Measurements from ENCODE around the gene GPR107. TPM values are rescaled to one million over a fixed set of nuclear protein-coding genes. Genes with fewer than 3 reads are reported as not detected.
A peak's percentile ranks its signal among the peaks of the same experiment; 100 is the strongest.

The GPR107 gene
- total RNA-seq, 1 donor from 2014 or later, result 70.7 TPM

GRCh38 chr9:130073373-130073772 is 19.7 kb downstream of the GPR107 start:
- no peaks in the 10 kb centered on the region for H3K27me3 Mint-ChIP-seq (ENCODE audit: low read depth)
- no peak overlapping the region for H3K4me3 Mint-ChIP-seq (ENCODE audit: unreplicated experiment)
- peaks cover 15% of the 10 kb centered on the region for H3K36me3 Mint-ChIP-seq (ENCODE audit: low read depth)
- H3K27ac Mint-ChIP-seq (ENCODE audit: unreplicated experiment), result peak overlapping the region; percentile 72
- no peak for TF ChIP-seq CTCF (IDR thresholded peaks at IDR 0.05)
- no peak for DNase-seq (ENCODE audit: low spot score)
- no peaks in the 10 kb centered on the region for H3K9me3 Mint-ChIP-seq (ENCODE audit: low read depth)
- peaks cover 26% of the 10 kb centered on the region for H3K4me1 Mint-ChIP-seq (ENCODE audit: low read depth)

GRCh38 chr9:130078547-130078946 is 24.8 kb downstream of the GPR107 start:
- peaks cover 7% of the 10 kb centered on the region for H3K4me1 Mint-ChIP-seq (ENCODE audit: low read depth)
- H3K36me3 Mint-ChIP-seq (ENCODE audit: low read depth), result peaks cover 32% of the 10 kb centered on the region
- H3K27me3 Mint-ChIP-seq (ENCODE audit: low read depth), result no peaks in the 10 kb centered on the region
- no peak overlapping the region for H3K4me3 Mint-ChIP-seq (ENCODE audit: unreplicated experiment)
- TF ChIP-seq CTCF (IDR thresholded peaks at IDR 0.05), result no peak
- H3K27ac Mint-ChIP-seq (ENCODE audit: unreplicated experiment), result no peak overlapping the region
- DNase-seq (ENCODE audit: low spot score), result no peak
- no peaks in the 10 kb centered on the region for H3K9me3 Mint-ChIP-seq (ENCODE audit: low read depth)

DNA sequence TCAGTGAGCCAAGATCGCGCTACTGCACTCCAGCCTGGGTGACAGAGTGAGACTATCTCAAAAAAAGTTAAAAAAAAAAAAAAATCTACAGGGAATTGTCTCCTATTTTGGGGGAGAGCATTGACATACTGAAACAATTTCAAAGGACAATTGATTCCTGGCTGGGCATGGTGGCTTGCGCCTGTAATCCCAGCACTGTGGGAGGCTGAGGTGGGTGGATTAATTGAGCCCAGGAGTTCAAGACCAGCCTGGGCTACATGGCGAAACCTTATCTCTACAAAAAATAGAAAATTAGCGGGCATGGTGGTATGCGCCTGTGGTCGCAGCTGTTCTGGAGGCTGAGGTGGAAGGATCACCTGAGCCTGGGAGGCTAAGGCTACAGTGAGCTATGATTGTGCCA is 30.6 kb downstream of the GPR107 start:
- peaks cover 29% of the 10 kb centered on the region for H3K36me3 Mint-ChIP-seq (ENCODE audit: low read depth)

GRCh38 chr9:130088051-130088450 is 34.3 kb downstream of the GPR107 start:
- H3K27ac Mint-ChIP-seq (ENCODE audit: unreplicated experiment), result no peak overlapping the region
- no peak for TF ChIP-seq CTCF (IDR thresholded peaks at IDR 0.05)

More for the DNA sequence above, 30.6 kb downstream of the GPR107 start:
- Mint-ChIP-seq H3K9me3 (ENCODE audit: low read depth) (no peaks in the 10 kb centered on the region), H3K4me3 (ENCODE audit: unreplicated experiment) (no peak overlapping the region), H3K4me1 (ENCODE audit: low read depth) (no peaks in the 10 kb centered on the region), H3K27ac (ENCODE audit: unreplicated experiment) (no peak overlapping the region), H3K27me3 (ENCODE audit: low read depth) (no peaks in the 10 kb centered on the region)
- no peak for TF ChIP-seq CTCF (IDR thresholded peaks at IDR 0.05)
- no peak for DNase-seq (ENCODE audit: low spot score)

DNA sequence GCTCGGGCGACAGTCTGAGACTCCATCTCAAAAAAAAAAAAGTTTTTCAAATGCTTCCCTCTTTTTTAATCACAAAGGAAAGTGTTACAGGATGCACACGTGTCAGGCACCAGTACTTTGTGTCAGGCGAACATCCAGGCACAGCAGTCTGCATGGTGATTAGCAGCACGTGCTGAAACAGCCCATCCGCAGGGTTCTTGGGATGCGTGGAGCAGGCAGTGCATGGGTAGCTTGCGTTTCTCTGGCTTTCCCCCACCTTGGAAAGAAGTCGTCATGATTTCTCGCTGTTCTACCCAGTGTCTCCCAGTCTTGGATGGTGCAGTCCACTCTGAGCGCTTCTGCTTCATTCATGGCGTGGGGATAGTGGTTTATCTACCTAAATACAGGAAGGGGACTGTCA is 35.4 kb downstream of the GPR107 start:
- H3K36me3 Mint-ChIP-seq (ENCODE audit: low read depth), result peaks cover 31% of the 10 kb centered on the region
- H3K9me3 Mint-ChIP-seq (ENCODE audit: low read depth), result no peaks in the 10 kb centered on the region
- no peak for DNase-seq (ENCODE audit: low spot score)
- H3K4me3 Mint-ChIP-seq (ENCODE audit: unreplicated experiment), result no peak overlapping the region
- H3K4me1 Mint-ChIP-seq (ENCODE audit: low read depth), result peaks cover 3% of the 10 kb centered on the region
- no peak overlapping the region for H3K27ac Mint-ChIP-seq (ENCODE audit: unreplicated experiment)
- H3K27me3 Mint-ChIP-seq (ENCODE audit: low read depth), result no peaks in the 10 kb centered on the region
- no peak for TF ChIP-seq CTCF (IDR thresholded peaks at IDR 0.05)

More at GRCh38 chr9:130088051-130088450, 34.3 kb downstream of the GPR107 start:
- no peak overlapping the region for H3K4me3 Mint-ChIP-seq (ENCODE audit: unreplicated experiment)
- peaks cover 3% of the 10 kb centered on the region for H3K4me1 Mint-ChIP-seq (ENCODE audit: low read depth)
- no peaks in the 10 kb centered on the region for H3K9me3 Mint-ChIP-seq (ENCODE audit: low read depth)
- DNase-seq (ENCODE audit: low spot score), result no peak
- peaks cover 31% of the 10 kb centered on the region for H3K36me3 Mint-ChIP-seq (ENCODE audit: low read depth)
- no peaks in the 10 kb centered on the region for H3K27me3 Mint-ChIP-seq (ENCODE audit: low read depth)
